T-helper 2 cell treated with Interferon-gamma antibody and Interleukin-4, amounts not matched to agents 100 ng/mL and 5 ng/mL, for 36 hours (primary cell): ENCODE results near the gene VDAC2. TPM values are rescaled to one million over a fixed set of nuclear protein-coding genes. Genes with fewer than 3 reads are reported as not detected.

Experiments
- total RNA-seq: library from RNA; stranded (reverse); gene quantifications from 2 replicates; pipeline ENCODE4 v1.2.3, GENCODE V29; 2022

Gene VDAC2
- total RNA-seq, 1 donor from 2014 or later, result 143 TPM

Other genes with a start within 250 kb of the VDAC2 start
- gene SAMD8, start 99.1 kb upstream of the VDAC2 start, total RNA-seq, result 10.3 and 10.6 TPM in 2 replicates
- 31.2 and 34.0 TPM in 2 replicates for gene COMTD1, start 25.2 kb downstream of the VDAC2 start, total RNA-seq
- gene ZNF503, start 191.0 kb downstream of the VDAC2 start, total RNA-seq, result 0.07 and 0.18 TPM in 2 replicates
- not detected in 2 replicates for gene LRMDA, start 220.8 kb downstream of the VDAC2 start, total RNA-seq